HT-29 (cell line): ENCODE results near the gene CLDN20. TPM values are rescaled to one million over a fixed set of nuclear protein-coding genes. Genes with fewer than 3 reads are reported as not detected.
"Not testable (repeated sequence)": the region's sequence is repeated elsewhere in the genome, so short reads cannot be mapped to it uniquely, and the experiment has no call there.

ENCODE experiments used
- DNase-seq: peaks from one replicate; pipeline ENCODE4 v3.0.0-alpha.2; 2015; ENCODE audit warnings: low spot score
- total RNA-seq: library from RNA; depleted of rRNA; stranded (reverse); fragments of >200 nt; shearing (Covaris generic); gene quantifications from 2 replicates; pipeline ENCODE4 v1.2.3, GENCODE V29; 2014; rRNA removed

The CLDN20 gene
- total RNA-seq, 1 experiment from 2014 or later, result not detected

DNA sequence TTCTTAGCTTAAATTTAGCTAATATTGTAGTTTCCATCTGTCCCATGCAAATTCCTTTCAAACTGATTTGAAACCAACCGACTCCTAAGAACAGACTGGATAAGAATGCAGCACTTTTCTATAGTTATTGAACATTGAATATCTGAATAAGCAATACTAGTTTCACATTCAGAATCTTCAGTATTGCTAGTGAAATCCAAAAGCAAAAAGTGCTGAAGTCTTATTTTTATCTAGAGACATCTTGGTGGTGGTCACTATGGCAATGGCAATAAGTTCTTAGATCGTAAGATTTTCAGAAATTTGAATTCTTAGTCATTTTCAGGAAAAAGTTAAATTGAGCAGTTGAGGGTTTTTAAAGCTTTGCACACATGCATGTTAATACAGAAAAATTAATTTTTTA, 47.8 kb downstream of the CLDN20 start:
- DNase-seq, result no peak

DNA sequence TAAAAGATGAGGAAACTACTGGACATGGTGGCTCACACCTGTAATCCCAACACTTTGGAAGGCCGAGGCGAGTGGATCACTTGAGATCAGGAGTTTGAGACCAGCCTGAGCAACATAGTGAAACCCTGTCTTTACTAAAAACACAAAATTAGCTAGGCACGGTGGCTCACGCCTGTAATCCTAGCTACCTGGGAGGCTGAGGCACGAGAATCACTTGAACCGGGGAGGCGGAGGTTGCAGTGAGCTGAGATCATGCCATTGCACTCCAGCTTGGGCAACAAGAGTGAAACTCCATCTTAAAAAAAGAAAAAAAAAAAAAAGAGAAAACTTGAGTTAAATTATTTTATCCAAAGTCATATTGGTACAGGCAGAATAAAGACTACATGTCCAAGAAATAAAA, 49.1 kb downstream of the CLDN20 start:
- DNase-seq, result not testable (repeated sequence)

- peak; percentile 61 for DNase-seq
Measured at GRCh38 chr6:155313602-155314091, 49.8 kb downstream of the CLDN20 start.

GRCh38 chr6:155314092-155314772, 50.4 kb downstream of the CLDN20 start, which contains the start of gene TFB1M:
TFB1M (minus strand) TSS chr6:155314484; CDS start chr6:155314428, 56 bp downstream.
- peak; percentile 96 for DNase-seq

- DNase-seq, result no peak
Measured at GRCh38 chr6:155314773-155315515, 51.1 kb downstream of the CLDN20 start.

GRCh38 chr6:155315516-155315871, 51.7 kb downstream of the CLDN20 start:
- DNase-seq, result no peak

DNA sequence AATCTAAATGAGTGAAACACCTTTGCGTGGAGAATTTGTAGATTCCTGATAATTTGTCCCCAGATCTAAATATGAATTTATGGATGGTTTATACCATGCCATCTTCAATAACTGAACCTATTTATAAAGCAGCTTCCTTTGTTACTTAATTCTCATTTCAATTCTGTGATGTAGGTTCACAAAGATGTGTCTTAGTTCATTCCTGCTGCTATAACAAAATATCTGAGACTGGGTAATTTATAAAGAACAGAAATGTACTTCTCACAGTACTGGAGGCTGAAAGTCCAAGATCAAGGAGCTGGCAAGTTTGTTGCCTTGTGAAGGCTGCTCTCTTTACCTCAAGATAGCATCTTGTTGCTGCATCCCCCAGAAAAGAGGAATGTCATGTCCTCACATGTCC, 52.6 kb downstream of the CLDN20 start:
- DNase-seq, result no peak

GRCh38 chr6:155317186-155317585, 53.4 kb downstream of the CLDN20 start:
- no peak for DNase-seq

GRCh38 chr6:155319902-155320301, 56.1 kb downstream of the CLDN20 start:
- DNase-seq, result no peak

DNA sequence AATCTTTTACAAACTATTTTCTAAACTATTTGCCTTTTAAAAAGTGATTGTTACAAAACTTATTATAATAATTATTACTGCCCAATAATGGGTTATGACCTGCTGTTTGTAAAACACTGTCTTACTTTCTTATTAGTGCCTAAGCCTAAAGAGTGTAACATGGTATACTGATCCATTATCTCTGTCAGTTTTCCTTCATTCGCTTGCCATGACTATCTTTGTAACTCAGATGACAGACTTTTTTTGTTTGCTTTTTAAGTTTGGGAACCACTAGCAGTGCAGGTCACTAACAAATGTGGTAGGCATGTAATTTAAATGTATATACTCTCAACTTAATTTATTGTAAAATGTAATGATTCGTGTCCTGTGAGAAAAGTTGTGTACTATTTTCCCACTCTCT, 60.4 kb downstream of the CLDN20 start:
- DNase-seq, result no peak

DNA sequence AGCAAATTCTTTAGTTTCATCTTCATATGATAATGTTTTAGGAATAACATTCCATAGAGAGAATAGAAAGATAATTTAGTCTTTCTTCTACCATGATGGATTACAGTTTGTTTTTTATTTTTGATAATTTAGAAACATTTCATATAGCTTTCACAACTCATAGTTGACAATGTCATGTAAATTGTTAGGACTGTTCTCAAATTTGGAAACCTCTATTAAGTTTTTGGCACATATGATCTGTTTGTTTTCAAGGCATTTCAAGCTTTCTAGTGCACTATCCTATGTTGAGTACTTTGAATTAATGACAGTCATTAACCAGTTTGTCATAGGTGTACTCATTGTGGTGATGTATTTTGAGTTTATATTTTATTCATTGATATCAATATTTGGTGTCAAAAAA, 61.2 kb downstream of the CLDN20 start:
- no peak for DNase-seq

DNA sequence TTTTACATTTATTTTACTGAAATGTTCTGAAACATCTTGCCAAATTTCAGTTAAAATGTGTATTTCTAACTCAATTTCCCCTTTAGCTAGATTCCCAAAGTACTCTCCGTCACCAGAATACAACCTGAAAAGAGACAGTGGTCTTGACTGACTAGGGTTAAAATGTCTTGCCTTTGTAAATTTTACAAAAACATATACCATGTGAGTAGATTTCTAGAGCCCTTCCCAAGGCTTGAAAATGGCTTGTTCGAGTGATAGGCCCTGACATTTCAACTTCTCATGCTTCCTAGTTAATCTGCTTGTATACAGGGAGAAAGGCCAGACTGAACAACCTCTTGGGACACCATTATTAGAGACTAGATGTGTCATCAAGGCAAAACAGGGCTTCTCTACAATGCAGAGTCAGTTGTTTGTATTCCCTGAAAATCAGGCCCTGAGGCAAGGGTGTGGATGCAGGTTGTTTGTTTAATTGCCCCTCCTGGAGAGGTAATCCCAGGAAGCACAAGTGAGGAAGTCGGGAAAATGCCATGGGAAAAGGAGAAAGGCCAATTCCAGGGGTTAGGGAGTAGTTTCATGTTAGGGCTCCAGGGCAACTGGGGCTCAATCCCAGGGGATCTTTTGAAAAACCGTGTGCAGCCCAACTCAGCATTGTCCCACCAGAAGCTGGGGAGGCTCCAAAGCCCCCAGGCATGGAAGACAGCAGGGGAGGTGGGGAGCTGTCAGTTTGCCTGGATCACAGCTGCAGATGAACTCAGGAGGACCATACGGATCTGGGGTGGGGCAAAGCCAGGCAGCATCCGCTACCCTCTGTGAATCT, 62.1 kb downstream of the CLDN20 start:
- no peak for DNase-seq

Other genes starting within 250 kb of the CLDN20 start
- 10.0 and 12.9 TPM in 2 replicates for gene TFB1M, start 50.5 kb downstream of the CLDN20 start, total RNA-seq
- gene NOX3, start 191.8 kb downstream of the CLDN20 start, total RNA-seq, result not detected in 2 replicates